Mesendoderm (in vitro differentiated cells): ENCODE data around the gene ZNF211. TPM values are rescaled to one million over a fixed set of nuclear protein-coding genes. Genes with fewer than 3 reads are reported as not detected.
A peak's percentile ranks its signal among the peaks of the same experiment; 100 is the strongest.

Source experiments
- DNase-seq: peaks from one replicate; pipeline ENCODE4 v3.0.0; 2013
- H2AK5ac ChIP-seq: 2 replicates; pipeline ENCODE4 v1.6.1; 2013; ENCODE audit warnings: low read length, inconsistent platforms
- H2BK120ac ChIP-seq: 2 replicates; pipeline ENCODE4 v1.6.1; 2013; ENCODE audit warnings: low read depth, mild to moderate bottlenecking, low read length, moderate library complexity, mixed read lengths
- H2BK15ac ChIP-seq: replicated peaks from 2 replicates; pipeline ENCODE4 v1.6.1; 2013; ENCODE audit warnings: low read depth, mild to moderate bottlenecking, moderate library complexity
- H2BK5ac ChIP-seq: 2 replicates; pipeline ENCODE4 v1.6.1; 2013; ENCODE audit warnings: low read length, inconsistent platforms
- H3K18ac ChIP-seq: 2 replicates; pipeline ENCODE4 v1.6.1; 2013; ENCODE audit warnings: mild to moderate bottlenecking, low read length, mixed read lengths
- H3K23ac ChIP-seq: one replicate; pipeline ENCODE4 v1.6.1; 2013; ENCODE audit warnings: low read length
- H3K27ac ChIP-seq: 2 replicates; pipeline ENCODE4 v1.5.1; 2013; ENCODE audit warnings: low read depth, mild to moderate bottlenecking, inconsistent platforms, low read length, moderate library complexity
- H3K27me3 ChIP-seq: 2 replicates; pipeline ENCODE4 v1.6.1; 2013; ENCODE audit warnings: low read length, control low read depth, mild to moderate bottlenecking, inconsistent platforms; ENCODE audit not compliant: insufficient read depth, poor library complexity
- H3K36me3 ChIP-seq: 2 replicates; pipeline ENCODE4 v1.6.1; 2013; ENCODE audit warnings: low read length, inconsistent platforms; ENCODE audit not compliant: control insufficient read depth, insufficient read depth
- H3K4ac ChIP-seq: one replicate; pipeline ENCODE4 v1.6.1; 2013; ENCODE audit warnings: low read depth, mild to moderate bottlenecking, low read length, moderate library complexity
- H3K4me1 ChIP-seq: 2 replicates; pipeline ENCODE4 v1.6.1; 2013; ENCODE audit warnings: low read depth, low read length, inconsistent platforms; ENCODE audit not compliant: control insufficient read depth
- H3K4me2 ChIP-seq: 2 replicates; pipeline ENCODE4 v1.6.1; 2013; ENCODE audit warnings: low read length
- H3K4me3 ChIP-seq: 2 replicates; pipeline ENCODE4 v1.5.1; 2013; ENCODE audit warnings: mild to moderate bottlenecking, low read length
- H3K56ac ChIP-seq: one replicate; pipeline ENCODE4 v1.6.1; 2013; ENCODE audit warnings: low read length
- H3K79me1 ChIP-seq: 2 replicates; pipeline ENCODE4 v1.6.1; 2013; ENCODE audit warnings: low read length, inconsistent platforms
- H3K79me2 ChIP-seq: 2 replicates; pipeline ENCODE4 v1.6.1; 2013; ENCODE audit warnings: mild to moderate bottlenecking, low read length; ENCODE audit not compliant: control insufficient read depth, insufficient read depth
- H3K9ac ChIP-seq: 2 replicates; pipeline ENCODE4 v1.6.1; 2013; ENCODE audit warnings: low read length, inconsistent platforms
- H4K5ac ChIP-seq: one replicate; pipeline ENCODE4 v1.6.1; 2013; ENCODE audit warnings: low read length
- H4K8ac ChIP-seq: one replicate; pipeline ENCODE4 v1.6.1; 2013; ENCODE audit warnings: low read depth, mild to moderate bottlenecking, control low read depth, low read length, moderate library complexity
- WGBS: extraction: QIAGEN DNeasy Blood & Tissue Kit; methylation state at CpG from one replicate; pipeline ENCODE4 v1.1.7; 2013; ENCODE audit warnings: low lambda C conversion rate, missing lambda C conversion rate; ENCODE audit not compliant: insufficient coverage; ENCODE audit errors: extremely low coverage; 5-methylcytosine and 5-hydroxymethylcytosine counted together
- polyA plus RNA-seq, 2 experiments: library from polyadenylated mRNA; stranded (reverse); fragments of 200-250 nt; gene quantifications; one replicate each; pipeline ENCODE4 v1.2.3, GENCODE V29; 2013

ZNF211 gene
- 5.2 TPM for polyA plus RNA-seq (2013, experiment 1 of 2)
- polyA plus RNA-seq (2013, experiment 2 of 2) = 6.1 TPM

GRCh38 chr19:57632987-57633831, at the start of gene ZNF211:
Gene ZNF211 (plus strand): TSS chr19:57633168. CDS start chr19:57633347, 179 bp downstream.
- Histone ChIP-seq H3K56ac (peak within 1 kb of the TSS; percentile 89), H3K9ac (peak within 1 kb of the TSS; percentile 63), H3K23ac (peak within 1 kb of the TSS; percentile 51), H3K79me2 (no peaks in the 10 kb centered on the region), H4K5ac (no peak within 1 kb of the TSS), H2BK120ac (no peak within 1 kb of the TSS), H2AK5ac (no peak within 1 kb of the TSS), H3K4me2 (peak within 1 kb of the TSS; percentile 79), H3K27me3 (no peaks in the 10 kb centered on the region), H3K36me3 (peaks cover 2% of the 10 kb centered on the region), H3K4me1 (no peaks in the 10 kb centered on the region), H3K4me3 (peak within 1 kb of the TSS; percentile 87), H3K27ac (no peak within 1 kb of the TSS), H4K8ac (no peak within 1 kb of the TSS), H3K4ac (no peak within 1 kb of the TSS), H2BK15ac (no peak within 1 kb of the TSS), H2BK5ac (no peak within 1 kb of the TSS), H3K79me1 (peaks cover 2% of the 10 kb centered on the region), H3K18ac (no peak within 1 kb of the TSS)
- WGBS = no CpG with 5 or more reads among the region's 59 CpGs
- peak; percentile 97 for DNase-seq

- H4K8ac ChIP-seq = no peak within 1 kb of the TSS
- no peak within 1 kb of the TSS for H4K5ac ChIP-seq
- H3K27me3 ChIP-seq = no peaks in the 10 kb centered on the region
- no peak within 1 kb of the TSS for H2BK15ac ChIP-seq
- H2BK5ac ChIP-seq = no peak within 1 kb of the TSS
- peaks cover 3% of the 10 kb centered on the region for H3K36me3 ChIP-seq
- H3K4me2 ChIP-seq = peak within 1 kb of the TSS; percentile 86
- H3K79me1 ChIP-seq = peaks cover 23% of the 10 kb centered on the region
- peak within 1 kb of the TSS; percentile 95 for H3K56ac ChIP-seq
- no peak within 1 kb of the TSS for H2AK5ac ChIP-seq
- peak; percentile 99 for DNase-seq
- no CpG with 5 or more reads among the region's 76 CpGs for WGBS
- peak within 1 kb of the TSS; percentile 75 for H3K4ac ChIP-seq
- H3K4me3 ChIP-seq = peak within 1 kb of the TSS; percentile 79
- H3K9ac ChIP-seq = peak within 1 kb of the TSS; percentile 83
- peak within 1 kb of the TSS; percentile 61 for H3K27ac ChIP-seq
- H3K4me1 ChIP-seq = no peaks in the 10 kb centered on the region
- peak within 1 kb of the TSS; percentile 75 for H3K23ac ChIP-seq
- peak within 1 kb of the TSS; percentile 28 for H3K18ac ChIP-seq
- no peak within 1 kb of the TSS for H2BK120ac ChIP-seq
- H3K79me2 ChIP-seq = peaks cover 12% of the 10 kb centered on the region
Observed at GRCh38 chr19:57583521-57584416, 49.2 kb upstream of the ZNF211 start, which contains the start of gene ZIK1. Gene ZIK1 (plus strand): TSS chr19:57584145. CDS start chr19:57584357, 212 bp downstream.

GRCh38 chr19:57587529-57587928, 45.4 kb upstream of the ZNF211 start:
- DNase-seq = no peak
- WGBS = no CpG with 5 or more reads among the region's 1 CpG

GRCh38 chr19:57599377-57599760, 33.6 kb upstream of the ZNF211 start:
- H4K5ac ChIP-seq = no peak overlapping the region
- H2AK5ac ChIP-seq = no peak overlapping the region
- H3K79me2 ChIP-seq = no peaks in the 10 kb centered on the region
- H3K27me3 ChIP-seq = no peaks in the 10 kb centered on the region
- H3K23ac ChIP-seq = no peak overlapping the region
- H3K56ac ChIP-seq = no peak overlapping the region
- H3K4ac ChIP-seq = no peak overlapping the region
- WGBS = no CpG with 5 or more reads among the region's 8 CpGs
- H2BK5ac ChIP-seq = no peak overlapping the region
- no peak overlapping the region for H3K18ac ChIP-seq
- H2BK15ac ChIP-seq = no peak overlapping the region
- H3K9ac ChIP-seq = no peak overlapping the region
- no peak overlapping the region for H3K4me2 ChIP-seq
- H3K27ac ChIP-seq = no peak overlapping the region
- no peak overlapping the region for H3K4me3 ChIP-seq
- H3K79me1 ChIP-seq = peaks cover 10% of the 10 kb centered on the region
- DNase-seq = no peak
- no peaks in the 10 kb centered on the region for H3K36me3 ChIP-seq
- H3K4me1 ChIP-seq = peaks cover 2% of the 10 kb centered on the region
- no peak overlapping the region for H2BK120ac ChIP-seq
- H4K8ac ChIP-seq = no peak overlapping the region

More at GRCh38 chr19:57587529-57587928, 45.4 kb upstream of the ZNF211 start:
- Histone ChIP-seq H3K4me3 (no peak overlapping the region), H3K27me3 (no peaks in the 10 kb centered on the region), H3K56ac (no peak overlapping the region), H2BK120ac (no peak overlapping the region), H3K79me2 (peaks cover 15% of the 10 kb centered on the region), H3K36me3 (peaks cover 18% of the 10 kb centered on the region), H4K5ac (no peak overlapping the region), H3K4me2 (no peak overlapping the region), H2BK5ac (no peak overlapping the region), H3K23ac (no peak overlapping the region), H2BK15ac (no peak overlapping the region), H3K4me1 (no peaks in the 10 kb centered on the region), H2AK5ac (no peak overlapping the region), H3K18ac (no peak overlapping the region), H4K8ac (no peak overlapping the region), H3K9ac (no peak overlapping the region), H3K79me1 (peaks cover 26% of the 10 kb centered on the region), H3K4ac (no peak overlapping the region), H3K27ac (no peak overlapping the region)

GRCh38 chr19:57599761-57600383, 33.1 kb upstream of the ZNF211 start, which contains the start of gene ZNF530:
Gene ZNF530 (plus strand): TSS chr19:57599885. CDS start chr19:57604346, 4,461 bp downstream.
- WGBS = no CpG with 5 or more reads among the region's 53 CpGs
- peak within 1 kb of the TSS; percentile 85 for H3K4me2 ChIP-seq
- peaks cover 2% of the 10 kb centered on the region for H3K4me1 ChIP-seq
- H3K9ac ChIP-seq = peak within 1 kb of the TSS; percentile 90
- H3K36me3 ChIP-seq = no peaks in the 10 kb centered on the region
- no peak within 1 kb of the TSS for H3K23ac ChIP-seq
- H3K4ac ChIP-seq = no peak within 1 kb of the TSS
- no peak within 1 kb of the TSS for H3K27ac ChIP-seq
- peak within 1 kb of the TSS; percentile 92 for H3K4me3 ChIP-seq
- H3K79me1 ChIP-seq = peaks cover 10% of the 10 kb centered on the region
- no peak within 1 kb of the TSS for H4K8ac ChIP-seq
- DNase-seq = peak; percentile 97
- H4K5ac ChIP-seq = no peak within 1 kb of the TSS
- H3K27me3 ChIP-seq = no peaks in the 10 kb centered on the region
- H3K79me2 ChIP-seq = no peaks in the 10 kb centered on the region
- peak within 1 kb of the TSS; percentile 92 for H3K56ac ChIP-seq
- no peak within 1 kb of the TSS for H2BK15ac ChIP-seq
- no peak within 1 kb of the TSS for H2BK120ac ChIP-seq
- no peak within 1 kb of the TSS for H2AK5ac ChIP-seq
- no peak within 1 kb of the TSS for H3K18ac ChIP-seq
- no peak within 1 kb of the TSS for H2BK5ac ChIP-seq
